PFSK-1 (cell line): ENCODE results near the gene RASL12.

Source experiments
- FOXP2 ChIP-seq: optimal IDR thresholded peaks from 2 replicates; pipeline ENCODE3; 2011; ENCODE audit warnings: borderline replicate concordance, control low read depth, inconsistent platforms; ENCODE audit not compliant: insufficient read depth; ENCODE audit errors: extremely low read length, extremely low read depth
- POLR2AphosphoS5 ChIP-seq: IDR thresholded peaks from 2 replicates; pipeline ENCODE4 v1.6.1; 2012; ENCODE audit warnings: low read depth, mild to moderate bottlenecking, control low read depth, low read length, moderate library complexity
- SIN3A ChIP-seq: IDR thresholded peaks from 2 replicates; pipeline ENCODE4 v1.6.1; 2012; ENCODE audit warnings: mild to moderate bottlenecking, low read length, moderate library complexity, borderline replicate concordance; ENCODE audit not compliant: insufficient read depth
- TAF1 ChIP-seq: IDR thresholded peaks from 2 replicates; pipeline ENCODE4 v1.6.1; 2012; ENCODE audit warnings: low read length, control low read depth, borderline replicate concordance; ENCODE audit not compliant: insufficient read depth
- TF ChIP-seq, protein P1 (sequence below), 2 experiments: IDR thresholded peaks; 2 replicates each; pipeline versions ENCODE4 v1.6.1 to v1.8.0; 2011 to 2012; ENCODE audit warnings: low read depth in 2 of 2, low read length in 2 of 2, control low read depth in 1 of 2, inconsistent platforms in 1 of 2, mild to moderate bottlenecking in 1 of 2, moderate library complexity in 1 of 2; ENCODE audit not compliant: insufficient read depth in 1 of 2

Gene RASL12

GRCh38 chr15:65106011-65106590, 38.3 kb upstream of the RASL12 start:
- no peak for TF ChIP-seq FOXP2
- TF ChIP-seq, protein P1, sequence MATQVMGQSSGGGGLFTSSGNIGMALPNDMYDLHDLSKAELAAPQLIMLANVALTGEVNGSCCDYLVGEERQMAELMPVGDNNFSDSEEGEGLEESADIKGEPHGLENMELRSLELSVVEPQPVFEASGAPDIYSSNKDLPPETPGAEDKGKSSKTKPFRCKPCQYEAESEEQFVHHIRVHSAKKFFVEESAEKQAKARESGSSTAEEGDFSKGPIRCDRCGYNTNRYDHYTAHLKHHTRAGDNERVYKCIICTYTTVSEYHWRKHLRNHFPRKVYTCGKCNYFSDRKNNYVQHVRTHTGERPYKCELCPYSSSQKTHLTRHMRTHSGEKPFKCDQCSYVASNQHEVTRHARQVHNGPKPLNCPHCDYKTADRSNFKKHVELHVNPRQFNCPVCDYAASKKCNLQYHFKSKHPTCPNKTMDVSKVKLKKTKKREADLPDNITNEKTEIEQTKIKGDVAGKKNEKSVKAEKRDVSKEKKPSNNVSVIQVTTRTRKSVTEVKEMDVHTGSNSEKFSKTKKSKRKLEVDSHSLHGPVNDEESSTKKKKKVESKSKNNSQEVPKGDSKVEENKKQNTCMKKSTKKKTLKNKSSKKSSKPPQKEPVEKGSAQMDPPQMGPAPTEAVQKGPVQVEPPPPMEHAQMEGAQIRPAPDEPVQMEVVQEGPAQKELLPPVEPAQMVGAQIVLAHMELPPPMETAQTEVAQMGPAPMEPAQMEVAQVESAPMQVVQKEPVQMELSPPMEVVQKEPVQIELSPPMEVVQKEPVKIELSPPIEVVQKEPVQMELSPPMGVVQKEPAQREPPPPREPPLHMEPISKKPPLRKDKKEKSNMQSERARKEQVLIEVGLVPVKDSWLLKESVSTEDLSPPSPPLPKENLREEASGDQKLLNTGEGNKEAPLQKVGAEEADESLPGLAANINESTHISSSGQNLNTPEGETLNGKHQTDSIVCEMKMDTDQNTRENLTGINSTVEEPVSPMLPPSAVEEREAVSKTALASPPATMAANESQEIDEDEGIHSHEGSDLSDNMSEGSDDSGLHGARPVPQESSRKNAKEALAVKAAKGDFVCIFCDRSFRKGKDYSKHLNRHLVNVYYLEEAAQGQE (IDR thresholded peaks at IDR 0.05; ENCODE audit: insufficient read depth in 1 of 2, low read depth in 2 of 2, low read length in 2 of 2) = no peak
- no peak for TF ChIP-seq TAF1
- TF ChIP-seq POLR2AphosphoS5 = no peak
- no peak for TF ChIP-seq SIN3A

DNA sequence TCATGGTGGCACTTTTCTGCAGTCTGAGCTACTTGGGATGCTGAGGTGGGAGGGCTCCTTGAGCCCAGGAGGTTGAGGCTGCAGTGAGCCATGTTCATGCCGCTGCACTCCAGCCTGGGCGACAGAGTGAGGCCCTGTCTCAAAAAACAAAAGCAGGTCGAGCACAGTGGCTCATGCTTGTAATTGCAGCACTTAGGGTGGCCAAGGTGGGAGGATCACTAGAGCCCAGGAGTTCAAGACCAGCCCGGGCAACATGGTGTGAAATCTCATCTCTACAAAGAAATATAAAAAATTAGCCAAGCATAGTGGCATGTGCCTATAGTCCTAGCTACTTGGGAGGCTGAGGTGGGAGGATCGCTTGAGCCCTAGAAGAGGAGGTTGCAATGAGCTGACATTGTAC, 37.2 kb upstream of the RASL12 start:
- TF ChIP-seq POLR2AphosphoS5 = no peak

- TF ChIP-seq POLR2AphosphoS5 (no peak), SIN3A (no peak), FOXP2 (no peak), TAF1 (no peak)
- TF ChIP-seq, protein P1 (IDR thresholded peaks at IDR 0.05; ENCODE audit: insufficient read depth in 1 of 2, low read depth in 2 of 2, low read length in 2 of 2) = no peak
These were observed 35.1 kb upstream of the RASL12 start for GRCh38 chr15:65102912-65103311.

- TF ChIP-seq TAF1 (no peak), FOXP2 (no peak), SIN3A (no peak), POLR2AphosphoS5 (no peak)
- TF ChIP-seq, protein P1 (IDR thresholded peaks at IDR 0.05; ENCODE audit: insufficient read depth in 1 of 2, low read depth in 2 of 2, low read length in 2 of 2) = no peak
These were observed 34.3 kb upstream of the RASL12 start for GRCh38 chr15:65101891-65102708.

DNA sequence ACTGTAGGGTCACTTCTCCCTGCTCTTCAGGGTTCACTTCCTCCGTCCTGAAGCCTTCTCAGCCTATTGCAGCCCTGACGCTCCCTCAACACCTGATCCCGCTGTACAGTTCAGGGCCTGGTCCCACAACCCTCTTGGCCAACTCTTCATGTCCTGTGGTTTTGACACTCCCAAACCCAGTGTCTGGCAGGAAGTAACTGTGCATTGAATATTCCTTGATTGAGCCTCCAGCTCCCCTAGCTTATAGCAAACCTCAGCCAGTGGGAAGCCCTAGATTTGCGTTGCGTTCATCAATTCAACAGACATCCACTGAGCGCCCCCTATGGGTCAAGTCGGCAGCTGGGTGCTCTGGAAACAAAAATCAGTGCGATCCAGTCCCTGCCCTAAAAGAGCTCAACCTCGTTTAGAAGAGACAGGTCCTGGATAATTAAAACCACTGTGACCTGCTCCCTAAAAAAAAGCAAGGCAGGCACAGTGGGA, 33.7 kb upstream of the RASL12 start:
- no peak for TF ChIP-seq FOXP2
- TF ChIP-seq, protein P1 (IDR thresholded peaks at IDR 0.05; ENCODE audit: insufficient read depth in 1 of 2, low read depth in 2 of 2, low read length in 2 of 2) = no peak
- no peak for TF ChIP-seq TAF1
